ENCODE data around the gene RAPGEF1. TPM values are rescaled to one million over a fixed set of nuclear protein-coding genes. Genes with fewer than 3 reads are reported as not detected.

Gene RAPGEF1
- total and polyA plus RNA-seq, 3 donors from 2014 or later, result 36.1 to 56.9 (median 55.8) TPM

DNA sequence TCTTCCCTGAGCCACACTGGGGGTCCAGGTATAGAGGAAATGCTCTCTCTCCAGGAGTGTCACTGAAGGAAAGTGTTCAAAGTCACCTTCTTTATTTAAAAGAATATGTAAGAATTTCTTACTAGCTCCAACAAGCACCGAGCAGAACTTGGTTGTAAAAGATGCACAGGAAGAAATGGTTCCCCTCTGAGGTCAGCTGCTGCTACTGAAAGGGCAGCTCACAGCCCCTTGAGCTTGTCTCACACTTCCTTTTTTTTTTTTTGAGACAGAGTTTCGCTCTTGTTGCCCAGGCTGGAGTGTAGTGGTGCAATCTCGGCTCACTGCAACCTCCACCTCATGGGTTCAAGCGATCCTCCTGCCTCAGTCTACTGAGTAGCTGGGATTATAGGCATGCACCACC, 117.4 kb downstream of the RAPGEF1 start:
- no peaks in the 10 kb centered on the region for H3K4me1 ChIP-seq
- intact Hi-C loops (cut with DNase I; ENCODE audit: low total_unique reads), result no loop called here
- TF ChIP-seq, protein P1, sequence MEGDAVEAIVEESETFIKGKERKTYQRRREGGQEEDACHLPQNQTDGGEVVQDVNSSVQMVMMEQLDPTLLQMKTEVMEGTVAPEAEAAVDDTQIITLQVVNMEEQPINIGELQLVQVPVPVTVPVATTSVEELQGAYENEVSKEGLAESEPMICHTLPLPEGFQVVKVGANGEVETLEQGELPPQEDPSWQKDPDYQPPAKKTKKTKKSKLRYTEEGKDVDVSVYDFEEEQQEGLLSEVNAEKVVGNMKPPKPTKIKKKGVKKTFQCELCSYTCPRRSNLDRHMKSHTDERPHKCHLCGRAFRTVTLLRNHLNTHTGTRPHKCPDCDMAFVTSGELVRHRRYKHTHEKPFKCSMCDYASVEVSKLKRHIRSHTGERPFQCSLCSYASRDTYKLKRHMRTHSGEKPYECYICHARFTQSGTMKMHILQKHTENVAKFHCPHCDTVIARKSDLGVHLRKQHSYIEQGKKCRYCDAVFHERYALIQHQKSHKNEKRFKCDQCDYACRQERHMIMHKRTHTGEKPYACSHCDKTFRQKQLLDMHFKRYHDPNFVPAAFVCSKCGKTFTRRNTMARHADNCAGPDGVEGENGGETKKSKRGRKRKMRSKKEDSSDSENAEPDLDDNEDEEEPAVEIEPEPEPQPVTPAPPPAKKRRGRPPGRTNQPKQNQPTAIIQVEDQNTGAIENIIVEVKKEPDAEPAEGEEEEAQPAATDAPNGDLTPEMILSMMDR (IDR thresholded peaks at IDR 0.05), result no peak
- no peaks in the 10 kb centered on the region for H3K9me3 ChIP-seq
- no peaks in the 10 kb centered on the region for H3K27me3 ChIP-seq
- WGBS, 2 donors, result 90 to 97% methylated on average over 4 of the region's 4 CpGs
- H3K4me3 ChIP-seq, result no peak overlapping the region
- no peak overlapping the region for H3K27ac ChIP-seq
- peaks cover 3% of the 10 kb centered on the region for H3K36me3 ChIP-seq (ENCODE audit: low read depth, missing control alignments)
- DNase-seq, result no peak

DNA sequence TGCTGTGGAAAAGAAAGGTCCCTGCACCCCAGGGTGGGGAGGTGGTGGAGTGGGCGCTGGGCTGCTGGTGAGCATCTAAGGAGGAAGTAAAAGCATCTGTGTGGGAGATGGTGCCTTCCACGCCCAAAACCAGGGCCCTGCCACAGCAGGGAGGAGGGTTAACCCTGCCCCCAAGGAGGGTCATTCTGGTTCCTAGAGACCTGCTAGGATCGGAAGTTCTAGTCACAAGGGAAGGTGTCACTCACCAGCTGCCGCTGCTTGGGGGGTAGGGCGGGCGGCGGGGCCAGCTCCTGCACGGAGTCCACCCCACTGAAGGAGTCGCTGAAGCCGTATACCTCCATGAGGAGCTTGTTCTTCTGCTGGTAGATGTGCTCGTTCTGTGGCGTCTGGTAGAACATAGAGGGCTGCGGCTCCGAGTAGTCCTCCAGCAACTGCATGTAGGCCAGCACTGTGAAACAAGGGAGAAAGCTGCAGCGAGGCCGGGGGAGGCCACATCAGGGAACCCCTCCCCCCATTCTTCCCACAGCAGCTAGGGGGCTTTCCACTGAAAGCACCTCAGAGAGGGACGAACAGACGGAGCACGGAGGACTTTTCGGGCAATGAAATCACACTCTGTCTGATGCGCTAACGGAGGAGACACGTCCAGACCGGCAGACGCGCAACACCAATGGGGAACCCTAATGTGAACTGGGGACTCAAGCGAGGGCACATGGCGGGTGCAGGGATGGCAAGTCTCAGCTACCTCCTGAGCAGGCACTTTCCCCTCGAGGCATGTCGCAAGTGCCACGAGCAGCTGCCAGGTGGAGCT, 118.1 kb downstream of the RAPGEF1 start:
- WGBS, 2 donors, result 89 to 93% methylated on average over 31 of the region's 31 CpGs
- H3K36me3 ChIP-seq (ENCODE audit: low read depth, missing control alignments), result peaks cover 3% of the 10 kb centered on the region
- H3K27me3 ChIP-seq, result no peaks in the 10 kb centered on the region
- H3K4me3 ChIP-seq, result no peak overlapping the region
- no peak for TF ChIP-seq POLR2A (IDR thresholded peaks at IDR 0.05)
- TF ChIP-seq, protein P1 (IDR thresholded peaks at IDR 0.05), result no peak
- H3K27ac ChIP-seq, result no peak overlapping the region
- H3K4me1 ChIP-seq, result no peaks in the 10 kb centered on the region
- intact Hi-C loops (cut with DNase I; ENCODE audit: low total_unique reads), result no loop called here
- H3K9me3 ChIP-seq, result no peaks in the 10 kb centered on the region
- DNase-seq, result no peak

DNA sequence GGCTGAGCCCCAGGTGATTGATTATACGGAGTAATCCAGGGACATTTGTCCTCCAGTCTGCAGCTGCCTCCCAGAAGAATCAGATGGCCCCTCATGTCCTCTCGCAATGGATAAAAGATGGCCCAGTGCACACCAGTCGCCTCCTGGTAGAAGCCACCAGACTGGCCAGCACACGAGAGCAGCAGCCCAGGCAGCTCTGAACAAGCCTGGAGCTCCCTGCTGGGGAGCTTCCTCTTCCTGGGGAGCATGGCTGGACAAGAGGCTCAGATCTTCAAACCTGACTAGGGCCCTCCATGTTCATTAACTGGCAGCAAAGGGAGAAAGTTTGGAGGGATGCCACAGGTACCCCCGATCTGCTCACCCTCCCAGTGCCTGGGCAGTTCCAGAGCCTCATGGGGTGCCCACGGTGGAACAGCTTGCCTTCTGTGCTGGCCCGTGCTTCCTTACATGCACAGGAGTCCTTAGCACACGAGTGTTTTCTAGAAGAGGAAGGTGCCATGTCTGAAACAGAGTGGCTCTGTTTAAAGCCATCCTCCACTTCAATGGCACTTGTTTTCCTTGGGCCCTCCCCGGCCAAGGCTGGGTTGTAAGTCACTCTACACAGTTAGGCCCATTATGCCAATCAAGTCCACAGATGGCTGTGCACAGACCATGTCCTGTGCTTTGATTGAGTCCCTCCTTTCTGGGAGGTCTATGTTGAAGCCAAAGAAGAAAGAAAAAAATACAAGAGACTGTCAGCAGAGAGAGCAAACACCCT, 118.9 kb downstream of the RAPGEF1 start:
- no peaks in the 10 kb centered on the region for H3K4me1 ChIP-seq
- H3K4me3 ChIP-seq, result no peak overlapping the region
- H3K36me3 ChIP-seq (ENCODE audit: low read depth, missing control alignments), result peaks cover 3% of the 10 kb centered on the region
- no peak overlapping the region for H3K27ac ChIP-seq
- TF ChIP-seq, protein P1 (IDR thresholded peaks at IDR 0.05), result no peak
- no peak for TF ChIP-seq POLR2A (IDR thresholded peaks at IDR 0.05)
- no peaks in the 10 kb centered on the region for H3K9me3 ChIP-seq
- intact Hi-C loops (cut with DNase I; ENCODE audit: low total_unique reads), result no loop called here
- 90 to 91% methylated on average over 5 to 9 of the region's 9 CpGs for WGBS, 2 donors
- DNase-seq, result no peak
- no peaks in the 10 kb centered on the region for H3K27me3 ChIP-seq

DNA sequence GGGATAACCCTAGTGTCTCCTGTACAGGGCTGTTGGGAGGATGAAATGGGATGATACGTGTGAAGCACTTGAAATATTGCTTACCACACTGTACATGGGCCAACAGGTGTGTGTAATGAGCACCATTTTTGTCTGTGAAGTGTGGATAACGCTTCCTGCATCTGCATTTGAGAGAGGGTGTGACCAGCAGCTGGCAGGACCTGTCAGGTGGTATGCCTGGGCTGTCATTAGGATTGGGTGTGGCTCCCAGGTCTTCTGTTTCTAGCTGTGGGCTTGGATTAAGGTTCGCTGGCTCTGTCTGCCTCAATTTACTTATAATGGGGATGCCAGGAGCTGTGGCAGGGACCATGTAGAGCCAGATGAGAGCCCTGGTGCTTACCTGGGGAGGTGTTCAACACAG, 120.2 kb downstream of the RAPGEF1 start:
- H3K27ac ChIP-seq, result no peak overlapping the region
- WGBS, 2 donors, result 92 to 94% methylated on average over 2 to 3 of the region's 3 CpGs

More for the DNA sequence above, 120.2 kb downstream of the RAPGEF1 start:
- intact Hi-C loops (cut with DNase I; ENCODE audit: low total_unique reads), result no loop called here
- TF ChIP-seq, protein P1 (IDR thresholded peaks at IDR 0.05), result no peak
- TF ChIP-seq POLR2A (IDR thresholded peaks at IDR 0.05), result no peak
- H3K4me3 ChIP-seq, result no peak overlapping the region
- H3K36me3 ChIP-seq (ENCODE audit: low read depth, missing control alignments), result peaks cover 3% of the 10 kb centered on the region
- DNase-seq, result no peak
- no peaks in the 10 kb centered on the region for H3K4me1 ChIP-seq
- H3K27me3 ChIP-seq, result no peaks in the 10 kb centered on the region
- H3K9me3 ChIP-seq, result no peaks in the 10 kb centered on the region

Measured in testis (tissue), 3 donors.